ENCODE measurements around the gene MAML1. TPM values are rescaled to one million over a fixed set of nuclear protein-coding genes. Genes with fewer than 3 reads are reported as not detected.
"Not testable (repeated sequence)": the region's sequence is repeated elsewhere in the genome, so short reads cannot be mapped to it uniquely, and the experiment has no call there.

MAML1 gene, protein sequence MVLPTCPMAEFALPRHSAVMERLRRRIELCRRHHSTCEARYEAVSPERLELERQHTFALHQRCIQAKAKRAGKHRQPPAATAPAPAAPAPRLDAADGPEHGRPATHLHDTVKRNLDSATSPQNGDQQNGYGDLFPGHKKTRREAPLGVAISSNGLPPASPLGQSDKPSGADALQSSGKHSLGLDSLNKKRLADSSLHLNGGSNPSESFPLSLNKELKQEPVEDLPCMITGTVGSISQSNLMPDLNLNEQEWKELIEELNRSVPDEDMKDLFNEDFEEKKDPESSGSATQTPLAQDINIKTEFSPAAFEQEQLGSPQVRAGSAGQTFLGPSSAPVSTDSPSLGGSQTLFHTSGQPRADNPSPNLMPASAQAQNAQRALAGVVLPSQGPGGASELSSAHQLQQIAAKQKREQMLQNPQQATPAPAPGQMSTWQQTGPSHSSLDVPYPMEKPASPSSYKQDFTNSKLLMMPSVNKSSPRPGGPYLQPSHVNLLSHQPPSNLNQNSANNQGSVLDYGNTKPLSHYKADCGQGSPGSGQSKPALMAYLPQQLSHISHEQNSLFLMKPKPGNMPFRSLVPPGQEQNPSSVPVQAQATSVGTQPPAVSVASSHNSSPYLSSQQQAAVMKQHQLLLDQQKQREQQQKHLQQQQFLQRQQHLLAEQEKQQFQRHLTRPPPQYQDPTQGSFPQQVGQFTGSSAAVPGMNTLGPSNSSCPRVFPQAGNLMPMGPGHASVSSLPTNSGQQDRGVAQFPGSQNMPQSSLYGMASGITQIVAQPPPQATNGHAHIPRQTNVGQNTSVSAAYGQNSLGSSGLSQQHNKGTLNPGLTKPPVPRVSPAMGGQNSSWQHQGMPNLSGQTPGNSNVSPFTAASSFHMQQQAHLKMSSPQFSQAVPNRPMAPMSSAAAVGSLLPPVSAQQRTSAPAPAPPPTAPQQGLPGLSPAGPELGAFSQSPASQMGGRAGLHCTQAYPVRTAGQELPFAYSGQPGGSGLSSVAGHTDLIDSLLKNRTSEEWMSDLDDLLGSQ
- 10 to 100 TPM; 26.9 to 28.0 TPM for total RNA-seq

DNA sequence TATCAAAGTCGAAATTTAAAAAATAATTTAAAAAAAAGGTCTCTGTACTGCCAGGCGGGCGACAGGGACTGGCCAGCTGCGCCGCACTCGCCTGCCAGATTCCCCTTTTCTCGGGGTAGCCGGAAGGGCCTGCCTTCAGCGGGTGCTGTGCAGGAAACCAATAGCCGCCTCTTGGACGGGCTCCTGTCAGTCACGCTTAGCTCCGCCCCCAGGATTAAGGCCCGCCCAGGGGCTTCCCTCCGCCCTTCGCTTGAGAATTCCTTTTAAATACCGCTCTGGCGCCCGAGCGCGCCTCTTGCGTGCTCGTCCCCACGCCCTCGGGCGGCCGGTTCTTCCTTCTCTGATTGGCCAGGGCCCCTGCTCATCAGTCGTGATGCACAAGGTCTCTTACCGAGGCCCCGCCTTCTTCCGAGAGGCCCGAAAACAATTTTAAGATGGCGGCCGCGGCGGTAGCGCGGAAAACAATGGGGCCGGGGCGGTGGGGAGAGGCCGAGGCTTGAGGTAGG, at the start of gene MAML1:
MAML1 (plus strand) TSS at position 411 of the 506 bp plus-strand sequence. CDS start 291 bp downstream, outside the sequence.
- DNase-seq (peak; percentile 99 to 100), ATAC-seq (replicated peaks in 1 of 2) (peak; percentile 95)
- H3K27me3 Mint-ChIP-seq (ENCODE audit: low read depth) = no peaks in the 10 kb centered on the region
- H3K27ac Mint-ChIP-seq = peak within 1 kb of the TSS; percentile 95
- H3K4me3 Mint-ChIP-seq = peak within 1 kb of the TSS; percentile 92 to 93
- no peaks in the 10 kb centered on the region for H3K9me3 Mint-ChIP-seq
- H3K4me1 Mint-ChIP-seq (ENCODE audit: low read depth) = peaks cover 42% of the 10 kb centered on the region
- H3K36me3 Mint-ChIP-seq (ENCODE audit: insufficient read depth in 2 of 2) = peaks cover 7 to 21% of the 10 kb centered on the region in 2 donors

DNA sequence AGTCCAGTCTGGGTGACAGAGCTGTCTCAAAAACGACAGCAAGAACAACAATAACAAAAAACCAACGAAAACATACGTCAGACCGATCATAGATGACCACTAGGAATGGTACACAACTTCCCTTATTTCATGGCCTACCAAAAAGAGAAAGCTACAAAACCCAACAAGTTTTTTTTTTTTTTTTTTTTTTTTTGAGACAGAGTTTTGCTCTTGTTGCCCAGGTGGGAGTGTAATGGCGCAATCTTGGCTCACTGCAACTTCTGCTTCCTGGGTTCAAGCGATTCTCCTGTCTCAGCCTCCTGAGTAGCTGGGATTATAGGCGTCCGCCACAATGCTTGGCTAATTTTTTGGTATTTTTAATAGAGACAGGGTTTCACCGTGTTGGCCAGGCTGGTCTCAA, 43.4 kb upstream of the MAML1 start:
- H3K4me1 Mint-ChIP-seq (ENCODE audit: low read depth); DNase-seq; H3K36me3 Mint-ChIP-seq (ENCODE audit: insufficient read depth in 2 of 2); H3K27me3 Mint-ChIP-seq (ENCODE audit: low read depth); ATAC-seq (replicated peaks in 1 of 2); H3K9me3 Mint-ChIP-seq; H3K27ac Mint-ChIP-seq; H3K4me3 Mint-ChIP-seq: not testable (repeated sequence)

DNA sequence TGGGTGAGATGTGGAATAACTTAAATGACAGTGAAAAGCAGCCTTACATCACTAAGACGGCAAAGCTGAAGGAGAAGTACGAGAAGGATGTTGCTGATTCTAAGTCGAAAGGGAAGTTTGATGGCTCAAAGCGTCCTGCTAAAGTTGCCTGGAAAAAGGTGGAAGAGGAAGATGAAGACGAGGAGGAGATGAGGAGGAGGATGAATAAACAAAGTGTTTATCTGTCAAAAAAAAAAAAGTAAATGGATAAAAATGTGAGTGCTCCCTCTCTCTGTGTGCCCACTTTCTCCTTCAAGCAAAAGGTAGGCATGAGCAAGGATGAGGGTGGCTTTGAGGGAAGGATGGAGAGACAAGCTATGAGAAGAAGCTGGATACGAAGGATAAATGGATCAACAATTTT, 38.1 kb upstream of the MAML1 start:
- DNase-seq = no peak
- ATAC-seq (replicated peaks in 1 of 2) = no peak
- Mint-ChIP-seq H3K9me3 (no peaks in the 10 kb centered on the region), H3K36me3 (ENCODE audit: insufficient read depth in 2 of 2) (peaks cover 3% of the 10 kb centered on the region in 2 donors), H3K4me3 (no peak overlapping the region), H3K27ac (no peak overlapping the region), H3K4me1 (ENCODE audit: low read depth) (peaks cover 15% of the 10 kb centered on the region), H3K27me3 (ENCODE audit: low read depth) (no peaks in the 10 kb centered on the region)

DNA sequence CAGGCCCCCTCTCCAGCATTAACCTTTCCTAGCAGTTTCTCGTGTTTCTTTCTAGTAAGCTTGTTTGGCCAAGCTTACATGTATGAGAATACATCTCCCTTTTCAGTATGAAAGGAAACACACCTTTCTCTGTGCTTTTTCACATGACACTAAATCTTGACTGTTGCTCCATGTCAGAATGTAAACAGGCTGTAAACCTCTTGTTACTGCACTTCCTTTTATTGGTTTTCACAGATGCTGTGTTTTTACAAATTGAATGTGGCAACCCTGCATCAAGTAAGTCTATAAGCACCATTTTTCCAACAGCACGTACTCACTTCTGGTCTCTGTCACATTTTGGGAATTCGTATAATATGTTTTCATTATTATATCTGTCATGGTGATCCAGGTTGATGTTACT, 36.0 kb upstream of the MAML1 start:
- ATAC-seq (replicated peaks in 1 of 2) (no peak), DNase-seq (no peak)
- Mint-ChIP-seq H3K27me3 (ENCODE audit: low read depth) (no peaks in the 10 kb centered on the region), H3K27ac (no peak overlapping the region), H3K9me3 (no peaks in the 10 kb centered on the region), H3K4me1 (ENCODE audit: low read depth) (peaks cover 27% of the 10 kb centered on the region), H3K36me3 (ENCODE audit: insufficient read depth in 2 of 2) (peaks cover 8 to 10% of the 10 kb centered on the region in 2 donors), H3K4me3 (no peak overlapping the region)

- Mint-ChIP-seq H3K27ac (peak overlapping the region; percentile 100), H3K36me3 (ENCODE audit: insufficient read depth in 2 of 2) (peaks cover 8 to 13% of the 10 kb centered on the region in 2 donors), H3K4me1 (ENCODE audit: low read depth) (peaks cover 30% of the 10 kb centered on the region), H3K9me3 (no peaks in the 10 kb centered on the region), H3K4me3 (peak overlapping the region; percentile 89 to 100), H3K27me3 (ENCODE audit: low read depth) (no peaks in the 10 kb centered on the region)
- ATAC-seq (replicated peaks in 1 of 2) (no peak), DNase-seq (no peak)
Measured at GRCh38 chr5:179697108-179697507, 35.5 kb upstream of the MAML1 start.

DNA sequence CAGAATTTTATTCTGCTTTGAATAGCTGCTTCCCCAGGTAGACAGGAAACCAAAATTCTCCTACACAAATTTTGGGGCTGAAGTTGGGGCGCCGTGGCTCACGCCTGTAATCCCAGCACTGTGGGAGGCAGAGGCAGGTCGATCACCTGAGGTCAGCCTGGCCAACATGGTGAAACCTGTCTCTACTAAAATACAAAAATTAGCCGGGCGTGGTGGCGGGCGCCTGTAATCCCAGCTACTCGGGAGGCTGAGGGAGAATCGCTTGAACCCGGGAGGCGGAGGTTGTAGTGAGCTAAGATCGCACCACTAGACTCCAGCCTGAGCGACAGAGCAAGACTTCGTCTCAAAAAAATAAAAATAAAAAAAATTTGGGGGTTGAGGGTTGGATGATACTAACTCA, 35.1 kb upstream of the MAML1 start:
- peaks cover 11 to 16% of the 10 kb centered on the region in 2 donors for H3K36me3 Mint-ChIP-seq (ENCODE audit: insufficient read depth in 2 of 2)
- peak in 1 of 2 donors; percentile 6 for DNase-seq
- peaks cover 35% of the 10 kb centered on the region for H3K4me1 Mint-ChIP-seq (ENCODE audit: low read depth)
- H3K4me3 Mint-ChIP-seq = peak overlapping the region; percentile 89 to 100
- not testable (repeated sequence) for H3K9me3 Mint-ChIP-seq; ATAC-seq (replicated peaks in 1 of 2); H3K27me3 Mint-ChIP-seq (ENCODE audit: low read depth)
- H3K27ac Mint-ChIP-seq = peak overlapping the region; percentile 100

GRCh38 chr5:179697993-179698934, 34.4 kb upstream of the MAML1 start:
- peak overlapping the region; percentile 100 for H3K27ac Mint-ChIP-seq
- peak; percentile 90 to 91 for ATAC-seq (replicated peaks in 1 of 2)
- peak; percentile 99 for DNase-seq
- peaks cover 11 to 20% of the 10 kb centered on the region in 2 donors for H3K36me3 Mint-ChIP-seq (ENCODE audit: insufficient read depth in 2 of 2)
- peak overlapping the region; percentile 89 to 100 for H3K4me3 Mint-ChIP-seq
- H3K27me3 Mint-ChIP-seq (ENCODE audit: low read depth) = no peaks in the 10 kb centered on the region
- no peaks in the 10 kb centered on the region for H3K9me3 Mint-ChIP-seq
- peaks cover 41% of the 10 kb centered on the region for H3K4me1 Mint-ChIP-seq (ENCODE audit: low read depth)

- Mint-ChIP-seq H3K4me1 (ENCODE audit: low read depth) (peaks cover 49% of the 10 kb centered on the region), H3K27me3 (ENCODE audit: low read depth) (no peaks in the 10 kb centered on the region), H3K36me3 (ENCODE audit: insufficient read depth in 2 of 2) (peaks cover 19 to 29% of the 10 kb centered on the region in 2 donors), H3K4me3 (peak within 1 kb of the TSS; percentile 89 to 100), H3K27ac (peak within 1 kb of the TSS; percentile 100), H3K9me3 (no peaks in the 10 kb centered on the region)
- DNase-seq (no peak), ATAC-seq (replicated peaks in 1 of 2) (no peak)
Measured at GRCh38 chr5:179698935-179699615, 33.5 kb upstream of the MAML1 start, which contains the start of gene CANX. Gene CANX, plus strand, starts transcription at chr5:179698967. Its CDS starts 6,715 bp downstream, at chr5:179705682.

GRCh38 chr5:179699616-179700237, 32.9 kb upstream of the MAML1 start:
- H3K36me3 Mint-ChIP-seq (ENCODE audit: insufficient read depth in 2 of 2) = peaks cover 19 to 30% of the 10 kb centered on the region in 2 donors
- H3K27ac Mint-ChIP-seq = peak overlapping the region; percentile 99
- DNase-seq (peak; percentile 64 to 68), ATAC-seq (replicated peaks in 1 of 2) (peak; percentile 17 to 40)
- H3K9me3 Mint-ChIP-seq = no peaks in the 10 kb centered on the region
- H3K4me3 Mint-ChIP-seq = peak overlapping the region; percentile 89 to 100
- peaks cover 51% of the 10 kb centered on the region for H3K4me1 Mint-ChIP-seq (ENCODE audit: low read depth)
- H3K27me3 Mint-ChIP-seq (ENCODE audit: low read depth) = no peaks in the 10 kb centered on the region

DNA sequence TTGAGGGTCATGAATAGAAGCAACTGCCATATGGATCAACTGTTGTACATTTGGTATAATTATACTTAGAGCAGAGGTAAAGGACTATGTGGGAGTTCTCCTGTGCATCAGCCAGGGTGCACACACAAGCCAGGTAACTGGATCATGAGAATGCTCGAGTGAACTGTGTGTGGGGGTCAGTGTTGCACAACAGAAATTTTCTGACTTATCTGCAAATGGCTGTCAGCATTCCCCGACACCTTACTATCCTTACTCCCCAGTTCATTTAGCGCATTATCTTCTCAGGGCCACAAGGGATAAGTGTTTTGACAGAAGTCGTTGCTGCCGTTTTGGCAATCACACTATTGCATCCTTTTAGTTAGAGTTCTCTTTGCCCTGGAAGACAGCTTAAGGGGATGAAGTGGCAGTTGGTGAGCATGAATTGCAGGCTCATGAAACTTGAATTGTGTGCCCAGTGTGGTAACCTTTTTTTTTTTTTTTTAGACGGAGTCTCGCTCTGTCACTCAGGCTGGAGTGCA, 32.2 kb upstream of the MAML1 start:
- H3K4me1 Mint-ChIP-seq (ENCODE audit: low read depth) = peaks cover 54% of the 10 kb centered on the region
- peak overlapping the region; percentile 89 to 100 for H3K4me3 Mint-ChIP-seq
- peak overlapping the region; percentile 99 for H3K27ac Mint-ChIP-seq
- H3K27me3 Mint-ChIP-seq (ENCODE audit: low read depth) = no peaks in the 10 kb centered on the region
- DNase-seq (no peak), ATAC-seq (replicated peaks in 1 of 2) (no peak)
- no peaks in the 10 kb centered on the region for H3K9me3 Mint-ChIP-seq
- H3K36me3 Mint-ChIP-seq (ENCODE audit: insufficient read depth in 2 of 2) = peaks cover 19 to 32% of the 10 kb centered on the region in 2 donors

DNA sequence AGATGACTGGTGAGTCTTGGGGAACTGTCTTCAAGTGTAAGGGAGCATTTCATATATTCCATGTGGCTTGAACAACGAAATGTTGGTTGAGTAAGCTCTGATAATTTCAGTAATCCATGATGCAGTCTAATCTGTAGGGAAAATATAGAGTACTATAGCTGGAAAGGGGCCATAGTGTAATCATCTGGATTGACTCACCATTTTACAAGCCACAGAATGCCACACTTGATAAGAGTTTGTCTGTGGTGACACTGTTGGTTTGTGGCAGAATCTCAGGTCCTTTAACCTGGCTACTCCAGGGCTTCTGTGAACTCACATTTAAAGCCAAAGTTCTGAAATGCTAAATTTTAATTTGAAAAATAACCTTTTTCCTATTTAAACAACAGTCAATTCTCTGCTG, 16.3 kb upstream of the MAML1 start:
- no peaks in the 10 kb centered on the region for H3K27me3 Mint-ChIP-seq (ENCODE audit: low read depth)
- ATAC-seq (replicated peaks in 1 of 2) (no peak), DNase-seq (no peak)
- no peaks in the 10 kb centered on the region for H3K9me3 Mint-ChIP-seq
- no peak overlapping the region for H3K4me3 Mint-ChIP-seq
- no peak overlapping the region for H3K27ac Mint-ChIP-seq
- H3K4me1 Mint-ChIP-seq (ENCODE audit: low read depth) = peaks cover 19% of the 10 kb centered on the region
- peaks cover 4 to 37% of the 10 kb centered on the region in 2 donors for H3K36me3 Mint-ChIP-seq (ENCODE audit: insufficient read depth in 2 of 2)
